GM18951 (cell line): Measurements from ENCODE around the gene UTP18.
"Not testable (repeated sequence)": the region's sequence is repeated elsewhere in the genome, so short reads cannot be mapped to it uniquely, and the experiment has no call there.

Experiments
- POLR2A ChIP-seq: IDR thresholded peaks from 4 replicates; pipeline ENCODE4 v1.6.1; 2011; ENCODE audit warnings: mild to moderate bottlenecking; ENCODE audit not compliant: insufficient read length, insufficient read depth; ENCODE audit errors: extremely low read depth
- in situ Hi-C: fragments of 300-500 bp; cut with MboI; formaldehyde crosslinking; loops from one replicate; pipeline ENCODE4 v1.12.0; 2022; ENCODE audit warnings: low sequenced_read_pairs, mixed read lengths, inconsistent platforms; ENCODE audit not compliant: unreplicated experiment

UTP18 gene

DNA sequence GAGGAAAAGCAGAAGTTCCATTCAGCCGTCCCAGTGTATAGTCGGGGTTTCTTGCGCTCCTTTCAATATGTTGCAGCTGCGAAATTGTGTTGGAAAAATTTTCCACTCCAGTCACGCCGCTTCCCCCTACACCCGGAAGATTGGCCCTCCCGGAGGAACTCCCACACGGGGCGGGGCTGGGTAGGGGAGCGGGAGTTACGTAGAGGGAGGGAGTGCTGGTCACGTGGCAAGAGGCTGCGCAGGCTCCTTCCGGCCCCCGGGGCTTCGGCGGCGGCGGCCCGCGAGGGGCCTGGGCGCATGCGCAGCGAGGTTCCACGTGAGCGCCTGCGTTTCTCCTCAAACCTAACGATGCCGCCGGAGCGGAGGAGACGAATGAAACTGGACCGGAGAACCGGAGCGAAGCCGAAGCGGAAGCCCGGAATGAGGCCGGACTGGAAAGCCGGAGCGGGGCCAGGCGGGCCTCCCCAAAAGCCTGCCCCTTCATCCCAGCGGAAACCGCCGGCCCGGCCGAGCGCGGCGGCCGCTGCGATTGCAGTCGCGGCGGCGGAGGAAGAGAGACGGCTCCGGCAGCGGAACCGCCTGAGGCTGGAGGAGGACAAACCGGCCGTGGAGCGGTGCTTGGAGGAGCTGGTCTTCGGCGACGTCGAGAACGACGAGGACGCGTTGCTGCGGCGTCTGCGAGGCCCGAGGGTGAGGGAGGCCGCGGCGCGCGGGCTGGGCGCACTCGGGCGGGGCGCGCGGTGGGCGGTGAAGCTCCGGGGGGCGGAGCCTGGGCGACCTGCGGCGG is at the start of gene UTP18:
UTP18 (plus strand) TSS at position 310 of the 787 bp plus-strand sequence; CDS start at position 349, 39 bp downstream.
- in situ Hi-C loops, result no loop called here
- TF ChIP-seq POLR2A, result peak; percentile 76

- TF ChIP-seq POLR2A, result no peak
- in situ Hi-C loops, result no loop called here
Observed at GRCh38 chr17:51214920-51215319, 45.4 kb upstream of the UTP18 start.

GRCh38 chr17:51217946-51218345 is 42.4 kb upstream of the UTP18 start:
- TF ChIP-seq POLR2A, result no peak
- in situ Hi-C loops, result no loop called here

GRCh38 chr17:51221322-51221721 is 39.0 kb upstream of the UTP18 start:
- no peak for TF ChIP-seq POLR2A
- in situ Hi-C loops, result no loop called here

DNA sequence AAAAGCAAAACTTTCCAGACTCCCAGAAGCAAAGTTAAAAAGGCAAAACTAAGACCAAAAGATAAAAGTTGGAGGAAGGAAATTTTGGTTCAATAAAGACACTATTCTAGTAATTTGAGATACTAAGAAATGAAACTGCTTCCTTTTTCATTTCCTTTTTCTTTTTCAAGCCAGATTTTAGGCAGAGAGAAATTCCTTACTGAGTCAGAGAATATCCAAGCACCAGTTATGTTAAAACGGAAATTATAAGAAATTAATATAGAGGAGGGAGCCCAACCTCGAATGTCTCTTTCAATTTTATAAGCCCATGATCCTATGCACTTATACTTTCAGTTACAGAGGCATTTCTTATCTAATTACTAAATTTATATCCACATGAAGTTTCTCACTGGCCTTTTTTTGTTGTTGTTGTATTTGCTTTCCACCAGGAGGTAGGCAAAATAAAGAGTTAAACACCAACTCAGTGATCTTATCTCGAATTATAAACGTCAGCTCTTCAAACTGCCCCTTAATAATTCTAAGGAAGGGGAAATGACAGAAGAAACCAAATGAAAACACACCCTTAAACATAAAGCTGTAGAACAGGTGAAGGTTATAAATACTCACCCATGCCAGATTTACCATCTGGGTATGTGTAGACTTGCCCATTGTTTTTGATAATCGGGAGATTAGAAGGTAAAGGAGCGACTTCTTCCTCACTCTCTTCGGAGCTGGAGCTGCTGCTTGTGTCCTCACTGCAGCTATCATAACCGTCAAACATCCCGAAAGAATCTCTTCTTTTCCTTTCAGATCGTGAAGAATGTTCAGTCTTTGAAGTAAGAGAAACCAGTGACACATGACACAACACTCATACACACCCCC is 35.7 kb upstream of the UTP18 start:
- in situ Hi-C loops, result no loop called here
- no peak for TF ChIP-seq POLR2A

DNA sequence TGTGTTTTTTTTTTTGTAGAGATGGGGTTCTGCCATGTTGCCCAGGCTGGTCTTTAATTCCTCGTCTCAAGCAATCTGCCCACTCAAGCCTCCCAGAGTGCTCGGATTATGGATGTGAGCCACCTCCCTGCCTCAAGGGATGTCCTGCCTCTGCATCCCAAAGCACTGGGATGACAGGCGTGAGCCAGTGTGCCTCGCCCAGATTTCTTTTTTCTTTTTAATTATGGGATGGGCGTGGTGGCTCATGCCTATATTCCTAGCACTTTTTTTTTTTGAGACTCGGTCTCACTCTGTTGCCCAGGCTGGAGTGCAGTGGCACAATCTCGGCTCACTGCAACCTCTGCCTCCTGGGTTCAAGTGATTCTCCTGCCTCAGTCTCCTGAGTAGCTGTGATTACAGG is 34.8 kb upstream of the UTP18 start:
- in situ Hi-C loops, result not testable (repeated sequence)

- TF ChIP-seq POLR2A, result no peak
- in situ Hi-C loops, result no loop called here
Observed at GRCh38 chr17:51228161-51228560, 32.2 kb upstream of the UTP18 start.

- in situ Hi-C loops, result no loop called here
- TF ChIP-seq POLR2A, result no peak
Observed at GRCh38 chr17:51229889-51230288, 30.5 kb upstream of the UTP18 start.

DNA sequence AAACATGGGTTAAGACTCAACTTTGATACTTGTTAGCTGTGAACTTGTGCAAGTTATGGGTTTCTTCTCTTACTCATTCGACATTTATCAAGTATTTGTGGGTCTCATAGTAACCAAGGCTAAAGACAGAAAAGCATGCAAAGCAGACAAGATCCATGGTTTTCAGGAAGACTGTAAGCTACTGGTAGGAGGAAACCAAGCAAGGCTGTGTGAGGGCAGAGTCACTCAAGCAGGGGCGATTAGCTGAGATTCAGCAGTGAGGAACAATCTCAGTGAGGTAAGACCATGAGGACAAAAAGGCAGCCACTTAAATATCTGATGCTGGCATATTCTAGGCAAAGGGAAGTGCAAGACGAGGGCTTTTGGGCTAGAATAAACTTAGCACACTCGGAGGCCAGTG is 30.0 kb upstream of the UTP18 start:
- TF ChIP-seq POLR2A, result no peak
- in situ Hi-C loops, result no loop called here

DNA sequence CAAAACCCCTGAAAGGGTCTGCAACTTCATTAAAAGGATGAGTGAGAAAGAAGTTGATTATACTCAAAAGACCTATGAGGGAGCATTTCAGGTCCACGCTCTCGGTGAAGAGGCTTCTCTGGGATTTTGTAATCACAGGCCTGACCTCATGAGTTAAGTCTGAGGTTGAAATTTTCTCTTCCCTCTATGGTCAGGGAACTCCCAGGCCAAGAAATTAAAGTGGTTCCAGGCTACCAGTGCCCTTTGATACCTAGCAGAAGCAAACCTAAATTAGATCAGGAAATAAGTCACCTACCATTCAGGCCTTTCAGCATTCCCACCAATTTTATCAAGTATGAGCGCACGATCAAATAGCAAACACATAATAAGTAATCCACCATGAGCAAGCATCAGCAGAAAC is 28.3 kb upstream of the UTP18 start:
- TF ChIP-seq POLR2A, result no peak
- in situ Hi-C loops, result no loop called here

- in situ Hi-C loops, result no loop called here
- no peak for TF ChIP-seq POLR2A
Observed at GRCh38 chr17:51234162-51234561, 26.2 kb upstream of the UTP18 start.

GRCh38 chr17:51238255-51238887 is 22.0 kb upstream of the UTP18 start:
- in situ Hi-C loops, result no loop called here
- no peak for TF ChIP-seq POLR2A

DNA sequence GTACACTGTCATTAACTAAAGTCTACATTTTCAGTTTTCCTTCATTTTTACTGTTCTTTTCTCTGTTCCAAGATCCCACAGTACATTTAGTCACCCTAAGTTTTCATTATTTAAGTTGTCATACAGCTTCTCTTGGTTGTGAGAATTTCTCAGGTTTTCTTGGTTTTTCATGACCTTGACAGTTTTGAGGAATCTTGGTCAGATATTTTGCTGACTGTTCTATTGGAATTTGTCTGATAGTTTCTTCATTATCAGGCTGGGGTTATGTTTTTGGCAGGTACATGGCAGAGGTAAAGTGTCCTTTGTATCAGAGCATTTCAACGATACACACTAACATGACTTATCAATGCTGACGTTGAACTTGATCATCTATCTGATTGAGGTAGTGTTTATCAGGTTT is 20.1 kb upstream of the UTP18 start:
- no peak for TF ChIP-seq POLR2A
- in situ Hi-C loops, result no loop called here

DNA sequence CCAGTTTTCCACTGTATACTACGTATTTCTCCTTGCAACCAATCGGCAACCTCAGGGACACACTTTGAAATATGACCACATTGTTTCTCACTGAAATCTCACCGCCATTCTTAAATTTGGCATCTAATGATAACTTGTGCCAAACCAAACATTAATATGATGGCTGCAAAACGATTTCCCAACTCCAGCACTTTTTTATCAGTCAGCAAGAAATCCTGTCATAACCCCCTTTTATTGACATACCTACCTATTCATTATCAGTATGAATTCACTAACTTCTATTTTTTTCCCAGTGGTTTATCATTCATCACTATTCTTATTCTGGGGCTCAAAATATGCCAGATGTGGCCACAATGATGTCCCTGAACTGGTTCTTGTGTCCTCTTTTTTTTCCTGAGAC is 16.3 kb upstream of the UTP18 start:
- in situ Hi-C loops, result no loop called here
- TF ChIP-seq POLR2A, result no peak

DNA sequence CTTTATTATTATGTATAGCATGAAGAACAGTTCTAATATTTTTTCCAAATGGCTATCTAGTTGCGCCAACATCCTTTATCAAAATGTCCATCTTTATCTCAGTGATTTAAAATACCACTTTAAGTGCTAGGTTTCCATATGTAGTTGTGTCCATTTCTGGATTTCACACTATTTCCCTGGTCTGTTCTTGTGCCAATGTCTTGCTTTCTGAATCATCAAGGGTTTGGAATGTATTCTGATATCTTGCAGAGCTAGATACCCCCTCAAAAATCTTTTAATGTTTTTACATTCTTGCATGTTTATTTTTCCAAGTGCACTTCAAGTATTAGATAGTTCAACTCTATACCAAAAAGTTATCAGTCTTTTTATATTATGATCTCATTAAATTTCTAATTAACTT is 14.8 kb upstream of the UTP18 start:
- in situ Hi-C loops, result no loop called here
- no peak for TF ChIP-seq POLR2A
